Psoas muscle (tissue), 8 donors: ENCODE data around the gene DLGAP1. TPM values are rescaled to one million over a fixed set of nuclear protein-coding genes. Genes with fewer than 3 reads are reported as not detected.

Experiments used
- ATAC-seq, 4 donors: fragments of 200-7000 bp; cut with Tn5 transposase; one replicate each; pipeline ENCODE4 v1.9.1; 2020; ENCODE audit warnings: moderate library complexity in 3 of 4, mild to moderate bottlenecking in 2 of 4
- DNase-seq, 2 donors: peaks; one replicate each; pipeline ENCODE4 v3.0.0-alpha.2; 2020
- H3K27ac ChIP-seq: fragments of 200-600 bp; one replicate; pipeline ENCODE4 v1.8.0; 2022
- H3K27me3 ChIP-seq, 3 donors: fragments of 200-600 bp in 1 of 3; one replicate each; pipeline versions ENCODE4 v1.6.1 to v1.8.0; 2013 to 2022; ENCODE audit warnings: low read length in 2 of 3, mild to moderate bottlenecking in 2 of 3, moderate library complexity in 1 of 3; ENCODE audit not compliant: insufficient read depth in 3 of 3
- H3K36me3 ChIP-seq, 2 donors: fragments of 200-600 bp in 1 of 2; one replicate each; pipeline versions ENCODE4 v1.6.1 to v1.8.0; 2013 to 2022; ENCODE audit warnings: low read depth in 1 of 2, mild to moderate bottlenecking in 1 of 2, moderate library complexity in 1 of 2; ENCODE audit not compliant: insufficient read depth in 1 of 2
- H3K4me1 ChIP-seq: fragments of 200-600 bp; one replicate; pipeline ENCODE4 v1.8.0; 2022
- H3K4me3 ChIP-seq: fragments of 200-600 bp; one replicate; pipeline ENCODE4 v1.8.0; 2022; ENCODE audit warnings: mild to moderate bottlenecking
- H3K9me3 ChIP-seq: fragments of 200-600 bp; one replicate; pipeline ENCODE4 v1.8.0; 2022
- WGBS, 3 donors: extraction: QIAGEN DNeasy Blood & Tissue Kit; methylation state at CpG; one replicate each; pipeline versions ENCODE4 v1.1.6 to v1.1.7; 2013; 5-methylcytosine and 5-hydroxymethylcytosine counted together
- intact Hi-C, 2 donors: fragments of 100-400 bp; cut with DNase I; formaldehyde crosslinking; loops; one replicate each; pipeline versions ENCODE4 v1.11.0 to v1.14.2; 2022
- polyA plus RNA-seq, 3 donors: library from polyadenylated mRNA; stranded (reverse); fragments of 200-250 nt; gene quantifications; one replicate each; pipeline ENCODE4 v1.2.3, GENCODE V29; 2013
- total RNA-seq, 4 donors: library from RNA; stranded (reverse); fragmentation: NEBNext Ultra II Directional in 2 of 4; extraction: Animal tissue kit (Norgen Biotek cat#: 25700) in 2 of 4; gene quantifications; one replicate each; pipeline versions ENCODE4 v1.2.1 to v1.2.4, GENCODE V29; 2021 to 2023
- TF ChIP-seq, protein P1 (sequence below): fragments of 200-600 bp; IDR thresholded peaks from one replicate; pipeline ENCODE4 v1.8.0; 2022; ENCODE audit warnings: antibody characterized with exemption
- donor health status: healthy with polysubstance abuse.
- donor health status: DM: no; HTN: no; CAD: no; lungs with moderate emphysema.
- donor health status: Bipolar disorder and iron deficiency.
- donor health status: healthy.
- donor health status: DM: yes; HTN: yes; CAD: no.
- donor health status: DM: no; HTN: no; CAD: no.
- donor health status: DM: no; HTN: no; CAD: no.
- donor health status: DM: yes; HTN: yes; CAD: no.

Gene DLGAP1
- total and polyA plus RNA-seq, 7 donors, result 0.09 to 0.26 (median 0.16) TPM; not detected in 1

GRCh38 chr18:4242431-4243161, 212.5 kb downstream of the DLGAP1 start:
- intact Hi-C loops, result no loop called here
- TF ChIP-seq, protein P1, sequence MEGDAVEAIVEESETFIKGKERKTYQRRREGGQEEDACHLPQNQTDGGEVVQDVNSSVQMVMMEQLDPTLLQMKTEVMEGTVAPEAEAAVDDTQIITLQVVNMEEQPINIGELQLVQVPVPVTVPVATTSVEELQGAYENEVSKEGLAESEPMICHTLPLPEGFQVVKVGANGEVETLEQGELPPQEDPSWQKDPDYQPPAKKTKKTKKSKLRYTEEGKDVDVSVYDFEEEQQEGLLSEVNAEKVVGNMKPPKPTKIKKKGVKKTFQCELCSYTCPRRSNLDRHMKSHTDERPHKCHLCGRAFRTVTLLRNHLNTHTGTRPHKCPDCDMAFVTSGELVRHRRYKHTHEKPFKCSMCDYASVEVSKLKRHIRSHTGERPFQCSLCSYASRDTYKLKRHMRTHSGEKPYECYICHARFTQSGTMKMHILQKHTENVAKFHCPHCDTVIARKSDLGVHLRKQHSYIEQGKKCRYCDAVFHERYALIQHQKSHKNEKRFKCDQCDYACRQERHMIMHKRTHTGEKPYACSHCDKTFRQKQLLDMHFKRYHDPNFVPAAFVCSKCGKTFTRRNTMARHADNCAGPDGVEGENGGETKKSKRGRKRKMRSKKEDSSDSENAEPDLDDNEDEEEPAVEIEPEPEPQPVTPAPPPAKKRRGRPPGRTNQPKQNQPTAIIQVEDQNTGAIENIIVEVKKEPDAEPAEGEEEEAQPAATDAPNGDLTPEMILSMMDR, result no peak
- WGBS, 3 donors, result 80 to 85% (median 82%) methylated on average over 5 of the region's 5 CpGs
- DNase-seq, result no peak
- no peak overlapping the region for H3K27ac ChIP-seq
- no peaks in the 10 kb centered on the region for H3K27me3 ChIP-seq
- no peaks in the 10 kb centered on the region for H3K9me3 ChIP-seq
- no peaks in the 10 kb centered on the region for H3K4me1 ChIP-seq
- ATAC-seq, result no peak
- no peak overlapping the region for H3K4me3 ChIP-seq
- no peaks in the 10 kb centered on the region for H3K36me3 ChIP-seq

GRCh38 chr18:4241090-4241617, 214.0 kb downstream of the DLGAP1 start:
- intact Hi-C loops, result no loop called here
- no peaks in the 10 kb centered on the region for H3K36me3 ChIP-seq
- WGBS, 3 donors, result 59 to 65% (median 62%) methylated on average over 6 of the region's 6 CpGs
- H3K4me1 ChIP-seq, result no peaks in the 10 kb centered on the region
- H3K4me3 ChIP-seq, result no peak overlapping the region
- H3K27ac ChIP-seq, result no peak overlapping the region
- ATAC-seq (no peak), DNase-seq (no peak)
- no peaks in the 10 kb centered on the region for H3K27me3 ChIP-seq
- TF ChIP-seq, protein P1, result no peak
- H3K9me3 ChIP-seq, result no peaks in the 10 kb centered on the region

GRCh38 chr18:4238966-4239365, 216.1 kb downstream of the DLGAP1 start:
- H3K27me3 ChIP-seq, result no peaks in the 10 kb centered on the region
- H3K36me3 ChIP-seq, result no peaks in the 10 kb centered on the region
- 56 to 70% (median 60%) methylated on average over 1 of the region's 1 CpG for WGBS, 3 donors
- H3K4me1 ChIP-seq, result no peaks in the 10 kb centered on the region
- TF ChIP-seq, protein P1, result no peak
- no peak overlapping the region for H3K27ac ChIP-seq
- no peak overlapping the region for H3K4me3 ChIP-seq
- intact Hi-C loops, result no loop called here
- H3K9me3 ChIP-seq, result no peaks in the 10 kb centered on the region
- ATAC-seq (no peak), DNase-seq (no peak)

DNA sequence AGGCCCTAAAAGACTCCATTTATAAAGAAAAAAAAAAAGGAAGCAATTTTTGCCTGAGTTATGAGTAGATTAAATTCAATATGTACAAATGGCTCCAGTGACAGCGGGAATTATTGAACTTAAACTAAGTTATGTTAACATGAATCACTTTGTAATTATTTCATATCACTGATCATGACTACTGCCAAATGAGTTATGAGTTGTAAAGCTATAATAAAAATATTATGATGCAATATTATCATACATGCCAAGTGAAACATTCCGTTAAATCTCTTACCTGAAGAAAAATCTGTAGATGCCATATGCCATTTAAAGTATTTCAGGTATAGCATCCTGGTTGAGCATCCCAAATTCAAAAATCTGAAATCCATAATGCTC, 217.5 kb downstream of the DLGAP1 start:
- 86 to 94% (median 88%) methylated on average over 2 of the region's 2 CpGs for WGBS, 3 donors
- Histone ChIP-seq H3K9me3 (no peaks in the 10 kb centered on the region), H3K4me3 (no peak overlapping the region), H3K27ac (no peak overlapping the region), H3K27me3 (no peaks in the 10 kb centered on the region), H3K4me1 (no peaks in the 10 kb centered on the region), H3K36me3 (no peaks in the 10 kb centered on the region)
- intact Hi-C loops, result no loop called here
- ATAC-seq, result no peak
- TF ChIP-seq, protein P1, result no peak
- no peak for DNase-seq
